ENCODE measurements around the gene EFCAB12.

DNA sequence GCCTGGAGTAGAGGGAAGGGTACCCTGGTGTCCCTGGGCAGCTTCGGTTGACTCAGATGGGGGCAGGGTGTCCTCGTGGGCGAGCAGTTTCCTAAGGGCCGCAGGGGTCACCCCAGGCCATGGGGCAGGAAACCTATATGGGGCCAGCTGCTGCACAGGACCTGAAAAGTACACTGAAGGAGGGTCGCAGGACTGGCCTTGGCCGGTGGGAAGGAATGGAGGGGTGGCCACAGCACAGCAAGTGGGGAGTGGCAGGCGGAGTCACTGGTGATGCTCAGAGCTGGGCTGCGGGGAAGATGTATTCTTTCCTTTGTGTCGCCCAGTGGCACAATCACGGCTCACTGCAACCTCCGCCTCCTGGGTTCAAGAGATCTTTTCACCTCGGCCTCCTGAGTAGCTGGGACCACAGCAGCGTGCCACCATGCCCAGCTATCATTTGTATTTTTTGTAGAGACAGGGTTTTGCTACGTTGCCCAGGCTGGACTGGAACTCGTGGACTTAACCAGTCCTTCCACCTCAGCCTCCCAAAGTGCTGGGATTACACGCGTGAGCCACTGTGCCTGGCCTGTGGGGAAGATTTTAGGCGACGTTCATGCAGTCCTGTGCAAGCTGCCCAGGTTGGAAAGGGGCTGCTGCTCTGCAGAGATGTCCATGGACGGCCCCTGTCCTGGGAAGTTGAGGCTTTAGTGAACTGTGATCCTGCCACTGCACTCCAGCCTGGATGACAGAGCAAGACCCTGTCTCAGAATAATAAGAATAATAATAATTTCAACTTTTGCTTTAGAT, 57.2 kb downstream of the EFCAB12 start:
- TF ChIP-seq, protein P1, sequence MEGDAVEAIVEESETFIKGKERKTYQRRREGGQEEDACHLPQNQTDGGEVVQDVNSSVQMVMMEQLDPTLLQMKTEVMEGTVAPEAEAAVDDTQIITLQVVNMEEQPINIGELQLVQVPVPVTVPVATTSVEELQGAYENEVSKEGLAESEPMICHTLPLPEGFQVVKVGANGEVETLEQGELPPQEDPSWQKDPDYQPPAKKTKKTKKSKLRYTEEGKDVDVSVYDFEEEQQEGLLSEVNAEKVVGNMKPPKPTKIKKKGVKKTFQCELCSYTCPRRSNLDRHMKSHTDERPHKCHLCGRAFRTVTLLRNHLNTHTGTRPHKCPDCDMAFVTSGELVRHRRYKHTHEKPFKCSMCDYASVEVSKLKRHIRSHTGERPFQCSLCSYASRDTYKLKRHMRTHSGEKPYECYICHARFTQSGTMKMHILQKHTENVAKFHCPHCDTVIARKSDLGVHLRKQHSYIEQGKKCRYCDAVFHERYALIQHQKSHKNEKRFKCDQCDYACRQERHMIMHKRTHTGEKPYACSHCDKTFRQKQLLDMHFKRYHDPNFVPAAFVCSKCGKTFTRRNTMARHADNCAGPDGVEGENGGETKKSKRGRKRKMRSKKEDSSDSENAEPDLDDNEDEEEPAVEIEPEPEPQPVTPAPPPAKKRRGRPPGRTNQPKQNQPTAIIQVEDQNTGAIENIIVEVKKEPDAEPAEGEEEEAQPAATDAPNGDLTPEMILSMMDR (IDR thresholded peaks at IDR 0.05 in 2 of 3, conservative IDR thresholded peaks at IDR 0.05 in 1 of 3; ENCODE audit: control insufficient read depth in 2 of 3, extremely low read depth in 1 of 3, insufficient read depth in 1 of 3, low read depth in 3 of 3, low read length in 3 of 3) = no peak
- TF ChIP-seq POLR2AphosphoS5 (IDR thresholded peaks at IDR 0.05; ENCODE audit: low read length) = no peak
- no peak for TF ChIP-seq NFXL1 (IDR thresholded peaks at IDR 0.05; ENCODE audit: borderline replicate concordance)
- no peak for TF ChIP-seq SMAD5 (IDR thresholded peaks at IDR 0.05; ENCODE audit: low read depth)
- no peak for TF ChIP-seq HDGF (IDR thresholded peaks at IDR 0.05)
- TF ChIP-seq SP1 (IDR thresholded peaks at IDR 0.05; ENCODE audit: low read depth, low read length) = no peak
- no peak for TF ChIP-seq BRCA1 (IDR thresholded peaks at IDR 0.05; ENCODE audit: low read depth, low read length)
- no peak for TF ChIP-seq EP300 (IDR thresholded peaks at IDR 0.05; ENCODE audit: borderline replicate concordance in 1 of 2, control insufficient read depth in 1 of 2, low read depth in 2 of 2, low read length in 2 of 2)
- TF ChIP-seq ZBED1 (IDR thresholded peaks at IDR 0.05; ENCODE audit: borderline replicate concordance) = no peak
- TF ChIP-seq JUND (IDR thresholded peaks at IDR 0.05; ENCODE audit: low read depth, low read length) = no peak
- no peak for TF ChIP-seq STAT1 (conservative IDR thresholded peaks at IDR 0.05)
- TF ChIP-seq FOXM1 (IDR thresholded peaks at IDR 0.05; ENCODE audit: low read depth, low read length) = no peak

Measured in GM12878 (cell line).